ENCODE results near the gene OR2T35.
"Not testable (repeated sequence)": the region's sequence is repeated elsewhere in the genome, so short reads cannot be mapped to it uniquely, and the experiment has no call there.

DNA sequence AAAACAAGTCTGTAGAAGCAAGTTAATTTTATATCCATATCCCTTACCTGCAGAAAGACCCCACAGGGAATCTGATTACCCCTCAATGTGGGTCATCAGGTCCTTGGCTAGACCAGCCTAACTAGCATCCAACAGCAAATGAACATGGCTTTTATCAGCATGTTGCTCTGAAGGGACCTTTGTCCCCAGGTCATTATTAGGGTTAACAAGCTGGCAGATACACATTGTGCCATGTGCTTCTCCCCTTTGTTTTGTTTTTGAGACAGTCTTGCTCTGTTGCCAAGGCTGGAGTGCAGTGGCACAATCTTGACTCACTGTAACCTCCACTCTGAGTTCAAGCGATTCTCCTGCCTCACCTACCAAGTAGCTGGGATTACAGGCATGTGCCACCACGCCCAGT lies 10.1 kb downstream of the OR2T35 start, which contains the start of gene OR2T11:
- not testable (repeated sequence) for TF ChIP-seq CTCF (IDR thresholded peaks at IDR 0.05; ENCODE audit: low read length); EZH2 (IDR thresholded peaks at IDR 0.05; ENCODE audit: borderline replicate concordance, low read length)

Measured in OCI-LY1 (cell line).